H1 (cell line): ENCODE measurements around the gene MFN1. TPM values are rescaled to one million over a fixed set of nuclear protein-coding genes. Genes with fewer than 3 reads are reported as not detected.

Source experiments
- BCL11A ChIP-seq, 2 experiments: IDR thresholded peaks; one replicate each; pipeline ENCODE4 v1.6.1; 2011; ENCODE audit warnings: low read depth in 2 of 2, low read length in 2 of 2, mild to moderate bottlenecking in 2 of 2
- CEBPB ChIP-seq: IDR thresholded peaks from 2 replicates; pipeline ENCODE4 v1.6.1; 2012; ENCODE audit warnings: low read depth, low read length
- HDAC6 ChIP-seq: IDR thresholded peaks from one replicate; pipeline ENCODE4 v1.7.1; 2012; ENCODE audit warnings: low read depth, mild to moderate bottlenecking, inconsistent platforms, low read length, moderate library complexity
- KDM5A ChIP-seq: fragments of 200-600 bp; IDR thresholded peaks from 2 replicates; pipeline ENCODE4 v1.7.1; 2012; ENCODE audit warnings: mild to moderate bottlenecking, low read length, inconsistent platforms, mixed read lengths
- NANOG ChIP-seq: IDR thresholded peaks from 2 replicates; pipeline ENCODE4 v1.6.1; 2011; ENCODE audit warnings: low read length, low read depth, mild to moderate bottlenecking, inconsistent platforms; ENCODE audit not compliant: insufficient read depth, poor library complexity, severe bottlenecking
- RNF2 ChIP-seq: fragments of 200-900, 300-1000 bp; sonication (generic); IDR thresholded peaks from 2 replicates; pipeline ENCODE4 v1.7.1; 2016; ENCODE audit warnings: borderline replicate concordance, low read depth, mild to moderate bottlenecking, antibody characterized with exemption, low read length; ENCODE audit not compliant: poor library complexity, severe bottlenecking; ENCODE audit errors: missing control alignments
- TAF1 ChIP-seq: IDR thresholded peaks from 2 replicates; pipeline ENCODE4 v1.6.1; 2011; ENCODE audit warnings: mild to moderate bottlenecking, low read depth, low read length
- polyA plus RNA-seq, 7 experiments: library from polyadenylated mRNA; depleted of rRNA in 3 of 7; stranded (reverse) in 5 of 7; unstranded in 2 of 7; fragments of >200 nt in 5 of 7; fragments of 200-250 nt in 2 of 7; gene quantifications; 1 replicate in 5 of 7; 2 replicates in 1 of 7; 4 replicates in 1 of 7; pipeline versions ENCODE4 v1.2.1 to v1.2.3, GENCODE V29; 2011 to 2013; ENCODE audit warnings: missing spikeins in 2 of 7, mixed read lengths in 2 of 7
- total RNA-seq: library from RNA; stranded (reverse); fragmentation: NEBNext Ultra II Directional; extraction: Animal tissue kit (Norgen Biotek cat#: 25700); gene quantifications from 2 replicates; pipeline ENCODE4 v1.2.1, GENCODE V29; 2021
- TF ChIP-seq, protein P1 (sequence below): fragments of 300-600 bp; sonication (generic); IDR thresholded peaks from 2 replicates; pipeline ENCODE4 v1.7.1; 2012; ENCODE audit warnings: low read length, moderate library complexity, mild to moderate bottlenecking, inconsistent platforms; ENCODE audit not compliant: insufficient replicate concordance

Gene MFN1
- total and polyA plus RNA-seq, 2 of the 8 experiments (the other 6 are each of a cell fraction or from before 2014, with no cell fraction given): 9.1 to 35.6 TPM

DNA sequence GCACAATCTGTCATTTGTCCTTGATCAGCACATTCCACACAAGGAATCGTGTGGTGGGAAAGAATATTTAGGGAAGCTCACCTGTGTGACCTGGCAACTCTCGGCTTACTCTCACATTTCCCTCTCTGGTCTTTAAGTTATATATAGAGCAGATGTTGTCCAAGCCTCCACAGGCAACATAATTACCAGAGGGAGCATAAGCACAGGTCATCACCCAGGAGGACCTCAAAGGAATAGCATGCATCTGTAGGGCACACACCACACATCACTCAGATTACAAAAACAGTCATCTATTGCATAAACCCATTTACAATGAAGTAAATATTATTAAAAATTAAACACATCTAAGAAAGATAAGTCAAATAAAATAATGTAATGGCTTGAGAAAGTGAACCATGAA, 67.3 kb downstream of the MFN1 start (continued):
- TF ChIP-seq, protein P1, sequence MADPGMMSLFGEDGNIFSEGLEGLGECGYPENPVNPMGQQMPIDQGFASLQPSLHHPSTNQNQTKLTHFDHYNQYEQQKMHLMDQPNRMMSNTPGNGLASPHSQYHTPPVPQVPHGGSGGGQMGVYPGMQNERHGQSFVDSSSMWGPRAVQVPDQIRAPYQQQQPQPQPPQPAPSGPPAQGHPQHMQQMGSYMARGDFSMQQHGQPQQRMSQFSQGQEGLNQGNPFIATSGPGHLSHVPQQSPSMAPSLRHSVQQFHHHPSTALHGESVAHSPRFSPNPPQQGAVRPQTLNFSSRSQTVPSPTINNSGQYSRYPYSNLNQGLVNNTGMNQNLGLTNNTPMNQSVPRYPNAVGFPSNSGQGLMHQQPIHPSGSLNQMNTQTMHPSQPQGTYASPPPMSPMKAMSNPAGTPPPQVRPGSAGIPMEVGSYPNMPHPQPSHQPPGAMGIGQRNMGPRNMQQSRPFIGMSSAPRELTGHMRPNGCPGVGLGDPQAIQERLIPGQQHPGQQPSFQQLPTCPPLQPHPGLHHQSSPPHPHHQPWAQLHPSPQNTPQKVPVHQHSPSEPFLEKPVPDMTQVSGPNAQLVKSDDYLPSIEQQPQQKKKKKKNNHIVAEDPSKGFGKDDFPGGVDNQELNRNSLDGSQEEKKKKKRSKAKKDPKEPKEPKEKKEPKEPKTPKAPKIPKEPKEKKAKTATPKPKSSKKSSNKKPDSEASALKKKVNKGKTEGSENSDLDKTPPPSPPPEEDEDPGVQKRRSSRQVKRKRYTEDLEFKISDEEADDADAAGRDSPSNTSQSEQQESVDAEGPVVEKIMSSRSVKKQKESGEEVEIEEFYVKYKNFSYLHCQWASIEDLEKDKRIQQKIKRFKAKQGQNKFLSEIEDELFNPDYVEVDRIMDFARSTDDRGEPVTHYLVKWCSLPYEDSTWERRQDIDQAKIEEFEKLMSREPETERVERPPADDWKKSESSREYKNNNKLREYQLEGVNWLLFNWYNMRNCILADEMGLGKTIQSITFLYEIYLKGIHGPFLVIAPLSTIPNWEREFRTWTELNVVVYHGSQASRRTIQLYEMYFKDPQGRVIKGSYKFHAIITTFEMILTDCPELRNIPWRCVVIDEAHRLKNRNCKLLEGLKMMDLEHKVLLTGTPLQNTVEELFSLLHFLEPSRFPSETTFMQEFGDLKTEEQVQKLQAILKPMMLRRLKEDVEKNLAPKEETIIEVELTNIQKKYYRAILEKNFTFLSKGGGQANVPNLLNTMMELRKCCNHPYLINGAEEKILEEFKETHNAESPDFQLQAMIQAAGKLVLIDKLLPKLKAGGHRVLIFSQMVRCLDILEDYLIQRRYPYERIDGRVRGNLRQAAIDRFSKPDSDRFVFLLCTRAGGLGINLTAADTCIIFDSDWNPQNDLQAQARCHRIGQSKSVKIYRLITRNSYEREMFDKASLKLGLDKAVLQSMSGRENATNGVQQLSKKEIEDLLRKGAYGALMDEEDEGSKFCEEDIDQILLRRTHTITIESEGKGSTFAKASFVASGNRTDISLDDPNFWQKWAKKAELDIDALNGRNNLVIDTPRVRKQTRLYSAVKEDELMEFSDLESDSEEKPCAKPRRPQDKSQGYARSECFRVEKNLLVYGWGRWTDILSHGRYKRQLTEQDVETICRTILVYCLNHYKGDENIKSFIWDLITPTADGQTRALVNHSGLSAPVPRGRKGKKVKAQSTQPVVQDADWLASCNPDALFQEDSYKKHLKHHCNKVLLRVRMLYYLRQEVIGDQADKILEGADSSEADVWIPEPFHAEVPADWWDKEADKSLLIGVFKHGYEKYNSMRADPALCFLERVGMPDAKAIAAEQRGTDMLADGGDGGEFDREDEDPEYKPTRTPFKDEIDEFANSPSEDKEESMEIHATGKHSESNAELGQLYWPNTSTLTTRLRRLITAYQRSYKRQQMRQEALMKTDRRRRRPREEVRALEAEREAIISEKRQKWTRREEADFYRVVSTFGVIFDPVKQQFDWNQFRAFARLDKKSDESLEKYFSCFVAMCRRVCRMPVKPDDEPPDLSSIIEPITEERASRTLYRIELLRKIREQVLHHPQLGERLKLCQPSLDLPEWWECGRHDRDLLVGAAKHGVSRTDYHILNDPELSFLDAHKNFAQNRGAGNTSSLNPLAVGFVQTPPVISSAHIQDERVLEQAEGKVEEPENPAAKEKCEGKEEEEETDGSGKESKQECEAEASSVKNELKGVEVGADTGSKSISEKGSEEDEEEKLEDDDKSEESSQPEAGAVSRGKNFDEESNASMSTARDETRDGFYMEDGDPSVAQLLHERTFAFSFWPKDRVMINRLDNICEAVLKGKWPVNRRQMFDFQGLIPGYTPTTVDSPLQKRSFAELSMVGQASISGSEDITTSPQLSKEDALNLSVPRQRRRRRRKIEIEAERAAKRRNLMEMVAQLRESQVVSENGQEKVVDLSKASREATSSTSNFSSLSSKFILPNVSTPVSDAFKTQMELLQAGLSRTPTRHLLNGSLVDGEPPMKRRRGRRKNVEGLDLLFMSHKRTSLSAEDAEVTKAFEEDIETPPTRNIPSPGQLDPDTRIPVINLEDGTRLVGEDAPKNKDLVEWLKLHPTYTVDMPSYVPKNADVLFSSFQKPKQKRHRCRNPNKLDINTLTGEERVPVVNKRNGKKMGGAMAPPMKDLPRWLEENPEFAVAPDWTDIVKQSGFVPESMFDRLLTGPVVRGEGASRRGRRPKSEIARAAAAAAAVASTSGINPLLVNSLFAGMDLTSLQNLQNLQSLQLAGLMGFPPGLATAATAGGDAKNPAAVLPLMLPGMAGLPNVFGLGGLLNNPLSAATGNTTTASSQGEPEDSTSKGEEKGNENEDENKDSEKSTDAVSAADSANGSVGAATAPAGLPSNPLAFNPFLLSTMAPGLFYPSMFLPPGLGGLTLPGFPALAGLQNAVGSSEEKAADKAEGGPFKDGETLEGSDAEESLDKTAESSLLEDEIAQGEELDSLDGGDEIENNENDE: no peak
- TF ChIP-seq CEBPB: no peak
- no peak for TF ChIP-seq KDM5A
- no peak for TF ChIP-seq NANOG
- TF ChIP-seq RNF2: no peak
- TF ChIP-seq HDAC6: no peak
- no peak for TF ChIP-seq BCL11A (IDR thresholded peaks at IDR 0.05; ENCODE audit: low read depth in 2 of 2, low read length in 2 of 2)
- no peak for TF ChIP-seq TAF1
